ENCODE measurements around the gene DNAJC17. TPM values are rescaled to one million over a fixed set of nuclear protein-coding genes. Genes with fewer than 3 reads are reported as not detected.

Gene DNAJC17
- total RNA-seq, 1 donor from 2014 or later = 59.2 TPM

DNA sequence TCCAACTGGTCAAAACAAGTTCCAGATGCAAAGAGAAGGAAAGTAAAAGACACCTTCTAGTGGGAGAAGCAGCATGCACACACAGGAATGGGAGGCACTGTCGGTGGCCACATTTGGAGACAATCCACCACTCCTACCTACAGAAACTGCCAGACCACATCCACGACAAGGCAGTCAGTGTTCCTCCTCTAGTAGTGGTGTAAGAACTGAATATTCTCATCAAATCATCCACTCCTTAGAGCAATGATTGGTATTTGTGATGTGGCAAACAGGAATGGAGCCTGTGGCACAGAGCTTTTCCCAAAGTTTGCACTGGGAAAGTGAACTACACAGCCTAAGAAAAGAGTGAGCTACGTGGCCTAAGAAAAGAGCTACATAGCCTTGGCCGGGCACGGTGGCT lies 31.5 kb upstream of the DNAJC17 start:
- no peaks in the 10 kb centered on the region for H3K27me3 ChIP-seq (ENCODE audit: control insufficient read depth, insufficient read depth, low read length)
- DNase-seq (ENCODE audit: low read depth) = no peak
- no peaks in the 10 kb centered on the region for H3K36me3 ChIP-seq (ENCODE audit: control insufficient read depth, insufficient read depth, low read length)
- no peak overlapping the region for H3K4me3 ChIP-seq (ENCODE audit: low read depth, low read length)
- TF ChIP-seq, protein P1, sequence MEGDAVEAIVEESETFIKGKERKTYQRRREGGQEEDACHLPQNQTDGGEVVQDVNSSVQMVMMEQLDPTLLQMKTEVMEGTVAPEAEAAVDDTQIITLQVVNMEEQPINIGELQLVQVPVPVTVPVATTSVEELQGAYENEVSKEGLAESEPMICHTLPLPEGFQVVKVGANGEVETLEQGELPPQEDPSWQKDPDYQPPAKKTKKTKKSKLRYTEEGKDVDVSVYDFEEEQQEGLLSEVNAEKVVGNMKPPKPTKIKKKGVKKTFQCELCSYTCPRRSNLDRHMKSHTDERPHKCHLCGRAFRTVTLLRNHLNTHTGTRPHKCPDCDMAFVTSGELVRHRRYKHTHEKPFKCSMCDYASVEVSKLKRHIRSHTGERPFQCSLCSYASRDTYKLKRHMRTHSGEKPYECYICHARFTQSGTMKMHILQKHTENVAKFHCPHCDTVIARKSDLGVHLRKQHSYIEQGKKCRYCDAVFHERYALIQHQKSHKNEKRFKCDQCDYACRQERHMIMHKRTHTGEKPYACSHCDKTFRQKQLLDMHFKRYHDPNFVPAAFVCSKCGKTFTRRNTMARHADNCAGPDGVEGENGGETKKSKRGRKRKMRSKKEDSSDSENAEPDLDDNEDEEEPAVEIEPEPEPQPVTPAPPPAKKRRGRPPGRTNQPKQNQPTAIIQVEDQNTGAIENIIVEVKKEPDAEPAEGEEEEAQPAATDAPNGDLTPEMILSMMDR (IDR thresholded peaks at IDR 0.05; ENCODE audit: insufficient read depth, low read length, poor library complexity, severe bottlenecking) = no peak

DNA sequence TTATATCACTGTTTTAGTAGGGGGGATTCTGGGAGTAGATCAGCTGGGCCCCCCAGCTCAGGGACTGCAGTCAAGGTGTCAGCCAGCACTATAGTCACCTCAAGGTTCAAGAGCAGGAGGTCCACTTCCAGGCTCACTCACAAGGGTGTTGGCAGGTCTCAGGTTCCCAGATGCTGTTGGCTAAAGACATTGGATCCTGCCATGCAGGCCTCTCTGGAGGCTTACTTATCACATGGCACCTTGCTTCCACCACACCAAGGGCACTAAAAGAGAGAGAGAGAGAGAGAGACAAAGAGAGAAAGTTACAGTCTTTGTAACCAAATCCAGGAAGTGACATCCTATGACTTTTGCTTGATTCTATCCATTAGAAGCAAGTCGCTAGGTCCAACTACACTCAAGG lies 28.7 kb upstream of the DNAJC17 start:
- TF ChIP-seq, protein P1 (IDR thresholded peaks at IDR 0.05; ENCODE audit: insufficient read depth, low read length, poor library complexity, severe bottlenecking) = no peak
- DNase-seq (ENCODE audit: low read depth) = no peak
- Histone ChIP-seq H3K27me3 (ENCODE audit: control insufficient read depth, insufficient read depth, low read length) (no peaks in the 10 kb centered on the region), H3K36me3 (ENCODE audit: control insufficient read depth, insufficient read depth, low read length) (no peaks in the 10 kb centered on the region), H3K4me3 (ENCODE audit: low read depth, low read length) (no peak overlapping the region)

DNA sequence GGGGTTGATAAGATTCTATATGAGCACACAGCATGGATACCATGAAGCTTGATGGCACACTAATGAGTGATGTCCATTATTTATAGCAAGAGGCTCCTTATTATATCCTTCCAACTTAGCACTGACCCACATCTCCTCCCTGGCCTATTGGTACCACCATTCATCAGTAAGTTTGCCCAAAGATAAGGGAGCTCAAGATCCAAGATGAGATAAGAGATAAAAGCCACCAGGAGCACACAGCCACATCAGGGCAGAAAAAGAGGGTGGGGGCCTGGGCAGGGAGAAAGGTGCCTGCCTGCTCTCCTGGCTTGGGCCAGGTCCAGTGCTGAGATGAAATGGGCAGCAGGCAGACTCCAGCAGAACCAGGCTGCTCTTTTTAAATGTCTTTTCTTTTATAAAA lies 25.6 kb upstream of the DNAJC17 start:
- no peak for DNase-seq (ENCODE audit: low read depth)
- TF ChIP-seq, protein P1 (IDR thresholded peaks at IDR 0.05; ENCODE audit: insufficient read depth, low read length, poor library complexity, severe bottlenecking) = no peak
- H3K36me3 ChIP-seq (ENCODE audit: control insufficient read depth, insufficient read depth, low read length) = no peaks in the 10 kb centered on the region
- H3K4me3 ChIP-seq (ENCODE audit: low read depth, low read length) = no peak overlapping the region
- H3K27me3 ChIP-seq (ENCODE audit: control insufficient read depth, insufficient read depth, low read length) = no peaks in the 10 kb centered on the region

DNA sequence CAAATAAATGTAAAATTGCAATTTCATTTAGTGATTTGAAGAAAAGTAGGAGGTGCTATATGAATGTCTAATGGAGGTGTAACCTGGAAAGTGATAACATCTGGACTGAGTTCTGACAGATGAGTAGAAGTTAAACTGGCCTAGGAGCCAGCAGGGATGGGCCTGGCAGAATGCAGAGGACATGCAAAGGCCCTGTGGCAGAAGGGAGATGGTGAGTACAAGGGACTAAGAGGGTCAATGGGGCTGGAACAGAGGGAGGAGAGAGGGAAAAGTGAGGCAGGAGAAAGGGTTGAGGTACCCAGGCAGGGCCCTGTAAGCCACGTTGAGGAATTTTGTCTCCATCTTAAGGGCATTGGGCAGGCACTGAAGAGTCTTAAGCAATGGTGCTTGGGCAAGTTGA lies 24.6 kb upstream of the DNAJC17 start:
- Histone ChIP-seq H3K36me3 (ENCODE audit: control insufficient read depth, insufficient read depth, low read length) (no peaks in the 10 kb centered on the region), H3K4me3 (ENCODE audit: low read depth, low read length) (no peak overlapping the region), H3K27me3 (ENCODE audit: control insufficient read depth, insufficient read depth, low read length) (no peaks in the 10 kb centered on the region)
- no peak for DNase-seq (ENCODE audit: low read depth)
- TF ChIP-seq, protein P1 (IDR thresholded peaks at IDR 0.05; ENCODE audit: insufficient read depth, low read length, poor library complexity, severe bottlenecking) = no peak

DNA sequence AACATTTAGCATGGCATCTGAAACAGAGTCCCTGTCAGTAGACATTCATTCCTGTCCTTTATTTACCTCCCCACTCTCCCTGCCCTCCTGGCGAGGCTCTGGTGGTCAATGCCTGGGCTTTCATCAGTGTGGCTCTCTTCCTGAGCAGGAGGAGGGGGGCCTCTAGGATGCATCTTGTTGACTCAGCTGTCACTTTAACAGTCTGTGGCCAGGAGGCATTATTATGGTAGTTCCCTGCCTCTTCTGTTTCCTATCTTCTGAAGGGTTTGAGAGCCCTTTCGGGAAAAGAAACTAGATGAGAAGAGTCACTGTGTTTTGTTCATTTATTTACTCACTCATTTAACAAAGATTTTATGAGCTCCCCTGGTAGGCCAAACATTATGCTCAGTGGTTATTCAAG lies 23.6 kb upstream of the DNAJC17 start:
- Histone ChIP-seq H3K4me3 (ENCODE audit: low read depth, low read length) (no peak overlapping the region), H3K27me3 (ENCODE audit: control insufficient read depth, insufficient read depth, low read length) (no peaks in the 10 kb centered on the region), H3K36me3 (ENCODE audit: control insufficient read depth, insufficient read depth, low read length) (no peaks in the 10 kb centered on the region)
- TF ChIP-seq, protein P1 (IDR thresholded peaks at IDR 0.05; ENCODE audit: insufficient read depth, low read length, poor library complexity, severe bottlenecking) = no peak
- no peak for DNase-seq (ENCODE audit: low read depth)

DNA sequence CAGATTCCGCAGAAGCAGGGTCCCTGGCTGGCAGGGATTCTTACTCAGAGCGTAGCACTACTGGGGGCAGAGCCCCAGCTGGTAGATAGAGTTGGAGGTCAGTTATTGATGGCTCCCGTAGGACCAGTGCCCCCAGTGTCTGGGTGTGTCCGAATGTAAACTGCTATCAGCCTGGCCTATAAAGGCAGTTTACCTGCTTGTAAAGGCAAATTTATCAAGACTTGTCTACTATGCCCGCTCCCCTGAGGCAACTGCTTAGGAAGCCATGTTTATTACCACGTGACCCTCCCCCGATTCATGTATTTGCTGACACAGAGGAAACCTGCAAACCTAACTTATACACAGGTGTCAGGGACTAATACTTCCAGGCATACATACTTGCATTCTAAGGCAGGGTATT lies 21.8 kb upstream of the DNAJC17 start:
- no peak overlapping the region for H3K4me3 ChIP-seq (ENCODE audit: low read depth, low read length)
- no peaks in the 10 kb centered on the region for H3K36me3 ChIP-seq (ENCODE audit: control insufficient read depth, insufficient read depth, low read length)
- no peaks in the 10 kb centered on the region for H3K27me3 ChIP-seq (ENCODE audit: control insufficient read depth, insufficient read depth, low read length)
- DNase-seq (ENCODE audit: low read depth) = no peak
- TF ChIP-seq, protein P1 (IDR thresholded peaks at IDR 0.05; ENCODE audit: insufficient read depth, low read length, poor library complexity, severe bottlenecking) = no peak

All from kidney epithelial cell (primary cell).